ENCODE results near the gene SETD7.

Gene SETD7

DNA sequence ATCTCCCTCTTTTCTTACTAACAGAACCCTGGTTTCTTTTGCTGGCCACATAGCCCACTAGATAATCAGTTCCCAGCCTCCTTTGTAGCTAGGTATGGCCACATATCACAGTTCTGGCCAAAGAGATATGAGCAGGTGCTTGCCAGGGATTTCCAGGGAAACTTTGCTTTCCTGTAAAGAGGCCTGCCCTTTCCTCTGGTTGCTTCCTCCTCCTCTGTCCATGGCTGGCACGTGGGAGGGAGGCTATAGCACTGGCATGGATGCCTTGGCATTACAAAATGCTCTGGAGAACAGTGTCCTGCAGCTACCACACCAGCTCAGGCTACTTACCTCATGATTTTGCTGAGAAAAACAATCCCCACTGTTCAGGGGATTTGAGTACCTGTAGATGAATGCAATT, 74.6 kb downstream of the SETD7 start:
- DNase-seq (ENCODE audit: low read depth) = no peak
- no peak overlapping the region for H3K4me3 ChIP-seq (ENCODE audit: low read depth, low read length)
- no peak for TF ChIP-seq POLR2A (IDR thresholded peaks at IDR 0.05; ENCODE audit: extremely low read depth, insufficient read length)
- TF ChIP-seq, protein P1, sequence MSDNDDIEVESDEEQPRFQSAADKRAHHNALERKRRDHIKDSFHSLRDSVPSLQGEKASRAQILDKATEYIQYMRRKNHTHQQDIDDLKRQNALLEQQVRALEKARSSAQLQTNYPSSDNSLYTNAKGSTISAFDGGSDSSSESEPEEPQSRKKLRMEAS (IDR thresholded peaks at IDR 0.05; ENCODE audit: low read depth, low read length) = no peak

DNA sequence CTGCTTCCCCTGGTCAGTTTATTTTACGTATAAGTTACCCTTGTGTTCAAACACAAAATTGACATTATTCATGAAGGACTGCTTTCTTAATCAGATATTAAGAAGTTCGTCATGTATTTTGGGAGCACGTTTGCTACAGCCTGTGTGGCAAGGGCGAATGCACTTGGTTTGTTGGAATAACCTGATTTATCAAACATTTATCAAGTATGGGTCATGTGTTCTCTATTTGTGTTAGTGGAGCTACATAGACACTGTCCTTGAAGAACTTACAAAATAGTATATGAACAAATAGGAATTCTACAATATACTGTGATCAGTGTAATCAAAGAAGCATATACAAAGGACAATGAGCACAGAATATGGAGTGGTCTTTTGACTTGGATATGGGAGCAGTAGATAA, 79.7 kb downstream of the SETD7 start:
- no peak for DNase-seq (ENCODE audit: low read depth)
- TF ChIP-seq MYC (IDR thresholded peaks at IDR 0.05; ENCODE audit: low read depth, low read length) = no peak
- TF ChIP-seq, protein P1 (IDR thresholded peaks at IDR 0.05; ENCODE audit: low read depth, low read length) = no peak
- TF ChIP-seq POLR2A (IDR thresholded peaks at IDR 0.05; ENCODE audit: extremely low read depth, insufficient read length) = no peak
- TF ChIP-seq, protein P2, sequence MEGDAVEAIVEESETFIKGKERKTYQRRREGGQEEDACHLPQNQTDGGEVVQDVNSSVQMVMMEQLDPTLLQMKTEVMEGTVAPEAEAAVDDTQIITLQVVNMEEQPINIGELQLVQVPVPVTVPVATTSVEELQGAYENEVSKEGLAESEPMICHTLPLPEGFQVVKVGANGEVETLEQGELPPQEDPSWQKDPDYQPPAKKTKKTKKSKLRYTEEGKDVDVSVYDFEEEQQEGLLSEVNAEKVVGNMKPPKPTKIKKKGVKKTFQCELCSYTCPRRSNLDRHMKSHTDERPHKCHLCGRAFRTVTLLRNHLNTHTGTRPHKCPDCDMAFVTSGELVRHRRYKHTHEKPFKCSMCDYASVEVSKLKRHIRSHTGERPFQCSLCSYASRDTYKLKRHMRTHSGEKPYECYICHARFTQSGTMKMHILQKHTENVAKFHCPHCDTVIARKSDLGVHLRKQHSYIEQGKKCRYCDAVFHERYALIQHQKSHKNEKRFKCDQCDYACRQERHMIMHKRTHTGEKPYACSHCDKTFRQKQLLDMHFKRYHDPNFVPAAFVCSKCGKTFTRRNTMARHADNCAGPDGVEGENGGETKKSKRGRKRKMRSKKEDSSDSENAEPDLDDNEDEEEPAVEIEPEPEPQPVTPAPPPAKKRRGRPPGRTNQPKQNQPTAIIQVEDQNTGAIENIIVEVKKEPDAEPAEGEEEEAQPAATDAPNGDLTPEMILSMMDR (IDR thresholded peaks at IDR 0.05; ENCODE audit: low read depth, low read length) = no peak

DNA sequence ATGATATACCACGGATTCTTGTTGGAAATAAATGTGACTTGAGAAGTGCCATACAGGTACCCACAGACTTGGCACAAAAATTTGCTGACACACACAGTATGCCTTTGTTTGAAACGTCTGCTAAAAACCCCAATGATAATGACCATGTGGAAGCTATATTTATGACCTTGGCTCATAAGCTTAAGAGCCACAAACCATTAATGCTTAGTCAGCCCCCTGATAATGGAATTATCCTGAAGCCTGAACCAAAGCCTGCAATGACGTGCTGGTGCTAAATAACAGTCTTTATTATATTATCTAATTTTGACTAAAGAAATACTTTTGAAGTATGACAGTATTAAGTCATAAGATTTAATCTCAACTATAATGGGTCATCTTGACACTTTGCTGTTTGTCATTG, 83.2 kb downstream of the SETD7 start:
- no peak overlapping the region for H3K4me3 ChIP-seq (ENCODE audit: low read depth, low read length)
- TF ChIP-seq POLR2A (IDR thresholded peaks at IDR 0.05; ENCODE audit: extremely low read depth, insufficient read length) = no peak
- TF ChIP-seq, protein P2 (IDR thresholded peaks at IDR 0.05; ENCODE audit: low read depth, low read length) = no peak
- DNase-seq (ENCODE audit: low read depth) = no peak

More for the DNA sequence above, 79.7 kb downstream of the SETD7 start:
- no peak overlapping the region for H3K4me3 ChIP-seq (ENCODE audit: low read depth, low read length)

DNA sequence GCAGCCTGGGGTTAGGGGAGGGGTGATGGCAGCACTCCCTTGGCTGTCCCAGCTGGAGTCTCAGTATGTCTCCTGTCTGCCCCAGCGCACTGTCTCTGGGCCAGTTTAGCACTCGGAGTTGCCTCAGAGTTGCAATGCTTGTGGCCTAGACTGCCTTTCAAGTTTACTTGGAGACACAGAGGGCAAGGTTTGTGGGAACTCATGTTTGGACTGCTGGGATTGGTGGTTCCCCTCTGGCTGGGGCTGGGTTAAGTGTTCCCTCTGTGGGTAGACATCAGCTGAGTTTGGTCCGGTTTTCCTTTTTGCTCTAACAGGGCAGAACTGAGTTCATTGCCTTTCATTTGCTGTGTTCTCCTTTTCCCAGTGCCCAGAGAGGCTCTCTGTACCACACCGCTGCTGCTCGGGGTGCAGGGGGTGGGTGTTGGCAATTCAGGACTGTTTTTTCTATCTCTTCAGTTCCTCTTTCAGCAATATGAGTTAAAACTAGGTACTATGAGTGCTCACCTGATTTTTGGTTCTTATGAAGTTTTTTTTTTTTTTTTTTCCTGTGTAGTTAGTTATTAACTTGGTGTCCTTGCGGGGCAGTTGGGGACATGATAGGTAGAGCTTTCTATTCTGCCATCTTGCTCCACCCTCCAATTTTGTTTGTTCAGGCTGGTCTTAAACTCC, 84.9 kb downstream of the SETD7 start:
- H3K4me3 ChIP-seq (ENCODE audit: low read depth, low read length) = no peak overlapping the region
- DNase-seq (ENCODE audit: low read depth) = no peak
- no peak for TF ChIP-seq MYC (IDR thresholded peaks at IDR 0.05; ENCODE audit: low read depth, low read length)
- TF ChIP-seq, protein P1 (IDR thresholded peaks at IDR 0.05; ENCODE audit: low read depth, low read length) = no peak
- TF ChIP-seq, protein P2 (IDR thresholded peaks at IDR 0.05; ENCODE audit: low read depth, low read length) = no peak
- TF ChIP-seq POLR2A (IDR thresholded peaks at IDR 0.05; ENCODE audit: extremely low read depth, insufficient read length) = no peak

DNA sequence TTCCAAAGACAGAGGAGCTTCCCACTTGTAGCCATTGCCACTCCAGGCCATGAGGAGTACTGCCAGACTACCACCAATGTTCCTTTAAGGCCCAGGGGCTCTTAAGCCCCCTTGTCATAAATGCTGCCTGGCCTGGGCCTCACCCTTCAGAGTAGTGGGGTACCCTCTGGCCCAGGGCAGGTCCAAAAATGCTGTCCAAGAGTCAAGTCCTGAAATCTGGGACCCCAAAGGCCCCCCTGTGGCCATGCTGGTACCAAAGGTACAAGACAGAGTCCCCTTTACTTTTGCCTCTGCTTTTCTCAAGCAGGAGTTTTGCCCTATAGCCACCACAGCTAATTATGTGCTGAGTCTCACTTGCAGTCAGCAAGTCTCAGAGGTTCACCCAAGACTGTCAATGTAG, 85.7 kb downstream of the SETD7 start:
- no peak for DNase-seq (ENCODE audit: low read depth)
- TF ChIP-seq, protein P2 (IDR thresholded peaks at IDR 0.05; ENCODE audit: low read depth, low read length) = no peak
- no peak for TF ChIP-seq MYC (IDR thresholded peaks at IDR 0.05; ENCODE audit: low read depth, low read length)
- no peak for TF ChIP-seq POLR2A (IDR thresholded peaks at IDR 0.05; ENCODE audit: extremely low read depth, insufficient read length)
- TF ChIP-seq, protein P1 (IDR thresholded peaks at IDR 0.05; ENCODE audit: low read depth, low read length) = no peak
- no peak overlapping the region for H3K4me3 ChIP-seq (ENCODE audit: low read depth, low read length)

DNA sequence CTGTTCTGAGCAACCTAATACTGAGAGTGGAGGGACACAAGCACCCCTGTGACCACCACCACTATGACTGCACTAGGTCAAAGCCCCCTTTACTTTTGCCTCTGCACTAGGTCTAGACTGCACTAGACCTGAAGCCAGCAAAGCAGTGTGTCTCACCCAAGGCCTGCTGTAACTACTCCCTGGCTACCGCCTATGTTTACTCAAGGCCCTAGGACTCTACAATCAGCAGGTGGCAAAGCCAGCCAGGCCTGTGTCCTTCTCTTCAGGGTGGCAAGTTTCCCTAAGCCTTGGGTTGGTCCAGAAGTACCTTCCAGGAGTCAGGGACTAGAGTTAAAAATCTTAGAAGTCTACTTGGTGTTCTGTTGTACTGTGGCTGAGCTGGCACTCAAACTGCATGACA, 86.2 kb downstream of the SETD7 start:
- no peak for DNase-seq (ENCODE audit: low read depth)
- TF ChIP-seq, protein P2 (IDR thresholded peaks at IDR 0.05; ENCODE audit: low read depth, low read length) = no peak
- TF ChIP-seq POLR2A (IDR thresholded peaks at IDR 0.05; ENCODE audit: extremely low read depth, insufficient read length) = no peak
- no peak for TF ChIP-seq MYC (IDR thresholded peaks at IDR 0.05; ENCODE audit: low read depth, low read length)
- TF ChIP-seq, protein P1 (IDR thresholded peaks at IDR 0.05; ENCODE audit: low read depth, low read length) = no peak
- H3K4me3 ChIP-seq (ENCODE audit: low read depth, low read length) = no peak overlapping the region

All from NB4 (cell line).